Liver (tissue), 9 donors: ENCODE results near the gene OR10H5. TPM values are rescaled to one million over a fixed set of nuclear protein-coding genes. Genes with fewer than 3 reads are reported as not detected.
"Not testable (repeated sequence)": the region's sequence is repeated elsewhere in the genome, so short reads cannot be mapped to it uniquely, and the experiment has no call there.

Source experiments
- DNase-seq: peaks from one replicate; pipeline ENCODE4 v3.0.0-alpha.2; 2017; ENCODE audit warnings: low spot score
- H3K27ac ChIP-seq, 2 donors: one replicate each; pipeline ENCODE4 v1.7.0; 2013; ENCODE audit warnings: inconsistent platforms in 2 of 2, low read length in 2 of 2, control low read depth in 1 of 2, low read depth in 1 of 2, mild to moderate bottlenecking in 1 of 2
- H3K27me3 ChIP-seq, 4 donors: one replicate each; pipeline versions ENCODE4 v1.6.1 to v1.7.0; 2013; ENCODE audit warnings: low read length in 3 of 4, inconsistent platforms in 1 of 4, mild to moderate bottlenecking in 1 of 4, moderate library complexity in 1 of 4; ENCODE audit not compliant: control insufficient read depth in 4 of 4, insufficient read depth in 4 of 4
- H3K36me3 ChIP-seq, 4 donors: one replicate each; pipeline versions ENCODE4 v1.6.1 to v1.7.0; 2013; ENCODE audit warnings: low read length in 3 of 4, mild to moderate bottlenecking in 3 of 4, low read depth in 1 of 4, moderate library complexity in 1 of 4; ENCODE audit not compliant: control insufficient read depth in 4 of 4, insufficient read depth in 3 of 4
- H3K4me1 ChIP-seq, 4 donors: one replicate each; pipeline versions ENCODE4 v1.6.1 to v1.7.0; 2013; ENCODE audit warnings: low read length in 3 of 4, mild to moderate bottlenecking in 3 of 4, moderate library complexity in 1 of 4; ENCODE audit not compliant: control insufficient read depth in 4 of 4, insufficient read depth in 4 of 4
- H3K4me3 ChIP-seq, 3 donors: one replicate each; pipeline versions ENCODE4 v1.6.1 to v1.7.0; 2013; ENCODE audit warnings: low read length in 3 of 3, control low read depth in 1 of 3, low read depth in 1 of 3, mild to moderate bottlenecking in 1 of 3
- H3K9ac ChIP-seq, 2 donors: one replicate each; pipeline ENCODE4 v1.7.0; 2013; ENCODE audit warnings: low read length in 2 of 2, mild to moderate bottlenecking in 2 of 2, moderate library complexity in 2 of 2, control low read depth in 1 of 2, low read depth in 1 of 2
- H3K9me3 ChIP-seq, 4 donors: one replicate each; pipeline versions ENCODE4 v1.6.1 to v1.7.0; 2013; ENCODE audit warnings: low read length in 3 of 4; ENCODE audit not compliant: control insufficient read depth in 4 of 4
- EGR1 ChIP-seq, 2 donors: IDR thresholded peaks; 2 replicates each; pipeline ENCODE4 v1.6.1; 2016 to 2018; ENCODE audit warnings: antibody characterized with exemption in 2 of 2, low read depth in 2 of 2
- FOXA1 ChIP-seq: IDR thresholded peaks from 2 replicates; pipeline ENCODE4 v1.6.1; 2016; ENCODE audit warnings: antibody characterized with exemption
- FOXA2 ChIP-seq: IDR thresholded peaks from 2 replicates; pipeline ENCODE4 v1.6.1; 2016; ENCODE audit warnings: antibody characterized with exemption
- GABPA ChIP-seq, 2 donors: IDR thresholded peaks in 1 of 2; conservative IDR thresholded peaks in 1 of 2; 2 replicates each; pipeline ENCODE4 v1.6.1; 2016; ENCODE audit warnings: antibody characterized with exemption in 2 of 2, mild to moderate bottlenecking in 1 of 2, moderate library complexity in 1 of 2
- HNF4A ChIP-seq, 2 donors: conservative IDR thresholded peaks; 2 replicates each; pipeline ENCODE4 v1.6.1; 2016; ENCODE audit warnings: antibody characterized with exemption in 2 of 2, mild to moderate bottlenecking in 2 of 2
- HNF4G ChIP-seq: IDR thresholded peaks from 2 replicates; pipeline ENCODE4 v1.6.1; 2016; ENCODE audit warnings: antibody characterized with exemption
- JUND ChIP-seq, 2 donors: IDR thresholded peaks; 2 replicates each; pipeline ENCODE4 v1.6.1; 2016; ENCODE audit warnings: antibody characterized with exemption in 2 of 2
- NR2F2 ChIP-seq: IDR thresholded peaks from 2 replicates; pipeline ENCODE4 v1.6.1; 2016; ENCODE audit warnings: antibody characterized with exemption
- RAD21 ChIP-seq, 2 donors: IDR thresholded peaks; 2 replicates each; pipeline ENCODE4 v1.6.1; 2016; ENCODE audit warnings: antibody characterized with exemption in 2 of 2, mild to moderate bottlenecking in 2 of 2
- RXRA ChIP-seq, 2 donors: IDR thresholded peaks; 2 replicates each; pipeline ENCODE4 v1.6.1; 2017 to 2018; ENCODE audit warnings: antibody characterized with exemption in 2 of 2, mild to moderate bottlenecking in 1 of 2
- SP1 ChIP-seq: IDR thresholded peaks from 2 replicates; pipeline ENCODE4 v1.6.1; 2018; ENCODE audit warnings: antibody characterized with exemption, mild to moderate bottlenecking
- TAF1 ChIP-seq: conservative IDR thresholded peaks from 2 replicates; pipeline ENCODE4 v1.6.1; 2016; ENCODE audit warnings: antibody characterized with exemption, mild to moderate bottlenecking
- YY1 ChIP-seq: IDR thresholded peaks from 2 replicates; pipeline ENCODE4 v1.6.1; 2016; ENCODE audit warnings: antibody characterized with exemption, mild to moderate bottlenecking
- WGBS: extraction: QIAGEN DNeasy Blood & Tissue Kit; methylation state at CpG from one replicate; pipeline ENCODE4 v1.1.7; 2013; 5-methylcytosine and 5-hydroxymethylcytosine counted together
- polyA plus RNA-seq, 2 donors: library from polyadenylated mRNA; stranded (reverse) in 1 of 2; unstranded in 1 of 2; fragments of 200-250 nt in 1 of 2; fragments of >200 nt in 1 of 2; fragmentation: Nextera tagmentation in 1 of 2; extraction: Ambion mirVana in 1 of 2; gene quantifications; one replicate each; pipeline versions ENCODE4 v1.2.1 to v1.2.3, GENCODE V29; 2013 to 2015
- total RNA-seq, 2 donors: library from RNA; depleted of rRNA; stranded (reverse); fragments of >200 nt; gene quantifications; one replicate each; pipeline ENCODE4 v1.2.3, GENCODE V29; 2014
- TF ChIP-seq, protein P1 (sequence below): IDR thresholded peaks from 2 replicates; pipeline ENCODE4 v1.6.1; 2016; ENCODE audit warnings: antibody characterized with exemption
- TF ChIP-seq, protein P2 (sequence below): IDR thresholded peaks from 2 replicates; pipeline ENCODE4 v1.6.1; 2016; ENCODE audit warnings: antibody characterized with exemption
- TF ChIP-seq, protein P3 (sequence below): IDR thresholded peaks from 2 replicates; pipeline ENCODE4 v1.6.1; 2016; ENCODE audit warnings: antibody characterized with exemption
- TF ChIP-seq, protein P4 (sequence below): fragments of 150-350 bp; IDR thresholded peaks from 2 replicates; pipeline ENCODE4 v1.5.1; 2017; ENCODE audit warnings: improper control_type of control experiment, low read depth, low read length; ENCODE audit not compliant: missing input control
- TF ChIP-seq, protein P5 (sequence below): IDR thresholded peaks from 2 replicates; pipeline ENCODE4 v1.6.1; 2016; ENCODE audit warnings: antibody characterized with exemption, mild to moderate bottlenecking
- donor health status: healthy.
- donor health status: healthy.
- donor health status: healthy.
- donor health status: healthy.
- donor health status: healthy.

OR10H5 gene
- total and polyA plus RNA-seq, 4 donors = not detected

DNA sequence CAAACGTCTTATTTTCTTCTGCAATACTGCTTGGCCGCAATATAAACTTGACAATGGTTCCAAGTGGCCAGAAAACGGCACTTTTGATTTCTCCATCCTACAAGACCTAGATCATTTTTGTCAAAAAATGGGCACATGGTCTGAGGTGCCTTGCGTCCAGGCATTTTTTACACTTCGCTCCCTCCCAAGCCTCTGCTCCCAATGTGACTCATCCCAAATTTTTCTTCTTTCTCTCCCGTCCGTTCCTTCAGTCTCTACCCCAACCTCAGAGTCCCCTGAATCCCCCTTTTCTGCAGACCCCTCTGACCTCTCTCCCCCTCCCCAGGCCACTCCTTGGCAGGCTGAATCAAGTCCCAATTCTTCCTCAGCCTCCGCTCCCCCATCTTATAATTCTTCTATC, 42.3 kb downstream of the OR10H5 start:
- Histone ChIP-seq H3K9ac (no peak overlapping the region), H3K4me1 (no peaks in the 10 kb centered on the region), H3K4me3 (no peak overlapping the region), H3K36me3 (no peaks in the 10 kb centered on the region), H3K9me3 (no peaks in the 10 kb centered on the region), H3K27me3 (no peaks in the 10 kb centered on the region), H3K27ac (no peak overlapping the region)
- DNase-seq = no peak
- TF ChIP-seq GABPA (IDR thresholded peaks at IDR 0.05 in 1 of 2, conservative IDR thresholded peaks at IDR 0.05 in 1 of 2) (no peak), SP1 (no peak), HNF4G (no peak), RAD21 (IDR thresholded peaks at IDR 0.05) (no peak), HNF4A (conservative IDR thresholded peaks at IDR 0.05) (no peak)
- 90% methylated on average over 8 of the region's 8 CpGs for WGBS

DNA sequence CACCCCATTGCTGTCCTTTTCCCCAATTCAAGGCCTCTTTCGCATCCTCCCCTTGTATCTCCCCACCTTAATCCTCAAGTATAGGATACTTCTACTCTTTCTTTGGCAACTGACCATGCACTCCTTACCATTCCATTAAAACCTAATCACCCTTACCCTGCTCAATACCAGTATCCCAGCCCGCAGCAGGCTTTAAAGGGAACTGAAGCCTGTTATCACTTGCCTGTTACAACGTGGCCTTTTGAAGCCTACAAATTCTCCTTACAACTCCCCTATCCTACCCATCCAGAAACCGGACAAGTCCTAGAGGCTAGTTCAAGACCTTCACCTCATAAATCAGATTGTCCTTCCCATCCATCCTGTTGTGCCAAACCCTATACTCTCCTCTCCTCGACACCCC, 44.2 kb downstream of the OR10H5 start:
- Histone ChIP-seq H3K4me1 (peaks cover 0 to 6% (median 2%) of the 10 kb centered on the region in 4 donors), H3K36me3 (no peaks in the 10 kb centered on the region), H3K9me3 (no peaks in the 10 kb centered on the region), H3K9ac (no peak overlapping the region), H3K27me3 (no peaks in the 10 kb centered on the region), H3K4me3 (no peak overlapping the region), H3K27ac (no peak overlapping the region)
- DNase-seq = no peak
- 91% methylated on average over 5 of the region's 5 CpGs for WGBS
- TF ChIP-seq HNF4G = no peak
- TF ChIP-seq, protein P1, sequence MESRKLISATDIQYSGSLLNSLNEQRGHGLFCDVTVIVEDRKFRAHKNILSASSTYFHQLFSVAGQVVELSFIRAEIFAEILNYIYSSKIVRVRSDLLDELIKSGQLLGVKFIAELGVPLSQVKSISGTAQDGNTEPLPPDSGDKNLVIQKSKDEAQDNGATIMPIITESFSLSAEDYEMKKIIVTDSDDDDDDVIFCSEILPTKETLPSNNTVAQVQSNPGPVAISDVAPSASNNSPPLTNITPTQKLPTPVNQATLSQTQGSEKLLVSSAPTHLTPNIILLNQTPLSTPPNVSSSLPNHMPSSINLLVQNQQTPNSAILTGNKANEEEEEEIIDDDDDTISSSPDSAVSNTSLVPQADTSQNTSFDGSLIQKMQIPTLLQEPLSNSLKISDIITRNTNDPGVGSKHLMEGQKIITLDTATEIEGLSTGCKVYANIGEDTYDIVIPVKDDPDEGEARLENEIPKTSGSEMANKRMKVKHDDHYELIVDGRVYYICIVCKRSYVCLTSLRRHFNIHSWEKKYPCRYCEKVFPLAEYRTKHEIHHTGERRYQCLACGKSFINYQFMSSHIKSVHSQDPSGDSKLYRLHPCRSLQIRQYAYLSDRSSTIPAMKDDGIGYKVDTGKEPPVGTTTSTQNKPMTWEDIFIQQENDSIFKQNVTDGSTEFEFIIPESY = no peak
- no peak for TF ChIP-seq RAD21 (IDR thresholded peaks at IDR 0.05)
- TF ChIP-seq GABPA (IDR thresholded peaks at IDR 0.05 in 1 of 2, conservative IDR thresholded peaks at IDR 0.05 in 1 of 2) = no peak
- no peak for TF ChIP-seq RXRA (IDR thresholded peaks at IDR 0.05)
- no peak for TF ChIP-seq HNF4A (conservative IDR thresholded peaks at IDR 0.05)
- no peak for TF ChIP-seq EGR1 (IDR thresholded peaks at IDR 0.05; ENCODE audit: low read depth in 2 of 2)
- no peak for TF ChIP-seq JUND (IDR thresholded peaks at IDR 0.05)
- no peak for TF ChIP-seq SP1
- no peak for TF ChIP-seq NR2F2
- TF ChIP-seq, protein P2, sequence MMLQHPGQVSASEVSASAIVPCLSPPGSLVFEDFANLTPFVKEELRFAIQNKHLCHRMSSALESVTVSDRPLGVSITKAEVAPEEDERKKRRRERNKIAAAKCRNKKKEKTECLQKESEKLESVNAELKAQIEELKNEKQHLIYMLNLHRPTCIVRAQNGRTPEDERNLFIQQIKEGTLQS = no peak
- no peak for TF ChIP-seq TAF1
- TF ChIP-seq YY1 = no peak
- TF ChIP-seq, protein P3, sequence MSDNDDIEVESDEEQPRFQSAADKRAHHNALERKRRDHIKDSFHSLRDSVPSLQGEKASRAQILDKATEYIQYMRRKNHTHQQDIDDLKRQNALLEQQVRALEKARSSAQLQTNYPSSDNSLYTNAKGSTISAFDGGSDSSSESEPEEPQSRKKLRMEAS = no peak
- no peak for TF ChIP-seq FOXA2
- TF ChIP-seq, protein P4, sequence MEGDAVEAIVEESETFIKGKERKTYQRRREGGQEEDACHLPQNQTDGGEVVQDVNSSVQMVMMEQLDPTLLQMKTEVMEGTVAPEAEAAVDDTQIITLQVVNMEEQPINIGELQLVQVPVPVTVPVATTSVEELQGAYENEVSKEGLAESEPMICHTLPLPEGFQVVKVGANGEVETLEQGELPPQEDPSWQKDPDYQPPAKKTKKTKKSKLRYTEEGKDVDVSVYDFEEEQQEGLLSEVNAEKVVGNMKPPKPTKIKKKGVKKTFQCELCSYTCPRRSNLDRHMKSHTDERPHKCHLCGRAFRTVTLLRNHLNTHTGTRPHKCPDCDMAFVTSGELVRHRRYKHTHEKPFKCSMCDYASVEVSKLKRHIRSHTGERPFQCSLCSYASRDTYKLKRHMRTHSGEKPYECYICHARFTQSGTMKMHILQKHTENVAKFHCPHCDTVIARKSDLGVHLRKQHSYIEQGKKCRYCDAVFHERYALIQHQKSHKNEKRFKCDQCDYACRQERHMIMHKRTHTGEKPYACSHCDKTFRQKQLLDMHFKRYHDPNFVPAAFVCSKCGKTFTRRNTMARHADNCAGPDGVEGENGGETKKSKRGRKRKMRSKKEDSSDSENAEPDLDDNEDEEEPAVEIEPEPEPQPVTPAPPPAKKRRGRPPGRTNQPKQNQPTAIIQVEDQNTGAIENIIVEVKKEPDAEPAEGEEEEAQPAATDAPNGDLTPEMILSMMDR = no peak
- TF ChIP-seq FOXA1 = no peak
- TF ChIP-seq, protein P5, sequence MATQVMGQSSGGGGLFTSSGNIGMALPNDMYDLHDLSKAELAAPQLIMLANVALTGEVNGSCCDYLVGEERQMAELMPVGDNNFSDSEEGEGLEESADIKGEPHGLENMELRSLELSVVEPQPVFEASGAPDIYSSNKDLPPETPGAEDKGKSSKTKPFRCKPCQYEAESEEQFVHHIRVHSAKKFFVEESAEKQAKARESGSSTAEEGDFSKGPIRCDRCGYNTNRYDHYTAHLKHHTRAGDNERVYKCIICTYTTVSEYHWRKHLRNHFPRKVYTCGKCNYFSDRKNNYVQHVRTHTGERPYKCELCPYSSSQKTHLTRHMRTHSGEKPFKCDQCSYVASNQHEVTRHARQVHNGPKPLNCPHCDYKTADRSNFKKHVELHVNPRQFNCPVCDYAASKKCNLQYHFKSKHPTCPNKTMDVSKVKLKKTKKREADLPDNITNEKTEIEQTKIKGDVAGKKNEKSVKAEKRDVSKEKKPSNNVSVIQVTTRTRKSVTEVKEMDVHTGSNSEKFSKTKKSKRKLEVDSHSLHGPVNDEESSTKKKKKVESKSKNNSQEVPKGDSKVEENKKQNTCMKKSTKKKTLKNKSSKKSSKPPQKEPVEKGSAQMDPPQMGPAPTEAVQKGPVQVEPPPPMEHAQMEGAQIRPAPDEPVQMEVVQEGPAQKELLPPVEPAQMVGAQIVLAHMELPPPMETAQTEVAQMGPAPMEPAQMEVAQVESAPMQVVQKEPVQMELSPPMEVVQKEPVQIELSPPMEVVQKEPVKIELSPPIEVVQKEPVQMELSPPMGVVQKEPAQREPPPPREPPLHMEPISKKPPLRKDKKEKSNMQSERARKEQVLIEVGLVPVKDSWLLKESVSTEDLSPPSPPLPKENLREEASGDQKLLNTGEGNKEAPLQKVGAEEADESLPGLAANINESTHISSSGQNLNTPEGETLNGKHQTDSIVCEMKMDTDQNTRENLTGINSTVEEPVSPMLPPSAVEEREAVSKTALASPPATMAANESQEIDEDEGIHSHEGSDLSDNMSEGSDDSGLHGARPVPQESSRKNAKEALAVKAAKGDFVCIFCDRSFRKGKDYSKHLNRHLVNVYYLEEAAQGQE = no peak

DNA sequence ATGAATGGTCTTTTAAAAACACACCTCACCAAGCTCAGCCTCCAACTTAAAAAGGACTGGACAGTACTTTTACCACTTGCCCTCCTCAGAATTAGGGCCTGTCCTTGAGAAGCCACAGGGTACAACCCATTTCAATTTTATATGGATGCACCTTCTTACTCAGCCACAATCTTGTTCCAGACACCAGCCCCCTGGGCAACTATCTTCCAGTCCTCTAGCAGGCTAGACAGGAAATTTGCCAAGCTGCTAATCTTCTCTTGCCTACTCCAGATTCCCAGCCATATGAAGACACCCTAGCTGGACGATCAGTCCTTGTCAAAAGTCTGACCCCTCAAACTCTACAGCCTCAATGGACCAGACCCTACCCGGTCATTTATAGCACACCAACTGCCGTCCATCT, 46.8 kb downstream of the OR10H5 start:
- H3K27me3 ChIP-seq, H3K27ac ChIP-seq, DNase-seq, H3K4me3 ChIP-seq, H3K9me3 ChIP-seq, H3K36me3 ChIP-seq, H3K9ac ChIP-seq: not testable (repeated sequence)
- H3K4me1 ChIP-seq = peaks cover 0 to 10% (median 6%) of the 10 kb centered on the region in 4 donors
- 94% methylated on average over 3 of the region's 3 CpGs for WGBS
